Testis (tissue), 2 donors: ENCODE results near the gene MEGF8.
"Not testable (repeated sequence)": the region's sequence is repeated elsewhere in the genome, so short reads cannot be mapped to it uniquely, and the experiment has no call there.

Experiments
- CTCF ChIP-seq, 3 experiments: fragments of 450-650 bp in 2 of 3; fragments of 200-600 bp in 1 of 3; sonication (generic) in 1 of 3; IDR thresholded peaks; one replicate each; pipeline ENCODE4 v1.5.1; 2016 to 2019; ENCODE audit warnings: antibody characterized with exemption in 3 of 3, mild to moderate bottlenecking in 2 of 3, moderate library complexity in 1 of 3
- POLR2A ChIP-seq: fragments of 450-650 bp; IDR thresholded peaks from one replicate; pipeline ENCODE4 v1.6.1; 2017; ENCODE audit warnings: antibody characterized with exemption, mild to moderate bottlenecking, moderate library complexity

- TF ChIP-seq CTCF (IDR thresholded peaks at IDR 0.05); POLR2A: not testable (repeated sequence)
Observed at GRCh38 chr19:42331333-42331732, 5.9 kb downstream of the MEGF8 start.
